ENCODE measurements around the gene LRCOL1. TPM values are rescaled to one million over a fixed set of nuclear protein-coding genes. Genes with fewer than 3 reads are reported as not detected.

The LRCOL1 gene
- total and polyA plus RNA-seq, 7 donors: 0.49 to 1.4 (median 0.55) TPM; not detected in 4

DNA sequence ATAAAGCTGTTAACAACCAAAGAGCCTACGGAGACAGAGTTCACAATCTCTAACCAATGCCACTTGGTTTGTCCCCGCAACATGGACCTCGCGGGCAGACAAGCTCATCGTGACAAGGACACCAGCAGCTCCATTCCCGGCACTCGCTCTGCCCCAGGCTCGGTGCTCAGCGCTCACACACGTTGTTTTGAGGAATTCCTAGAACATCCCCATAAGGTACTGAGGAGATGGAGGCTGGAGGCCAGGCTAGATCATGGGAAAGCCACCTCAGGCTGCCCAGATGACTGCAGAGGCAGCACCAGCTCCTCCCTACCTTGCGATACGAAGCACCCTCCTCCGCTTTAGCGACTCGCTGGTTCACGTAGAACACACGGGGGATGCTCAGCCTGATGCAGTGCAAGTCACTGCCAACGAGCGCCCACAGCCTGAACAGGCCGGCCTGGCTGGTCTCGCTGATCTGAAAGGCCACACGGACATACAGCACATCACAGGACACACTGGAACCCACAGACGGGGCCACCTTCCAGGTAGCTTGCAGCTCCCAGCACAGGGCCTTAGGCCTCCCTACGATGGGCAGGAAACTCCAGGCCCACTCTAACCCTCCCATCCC lies 38.3 kb upstream of the LRCOL1 start:
- no peak overlapping the region for H3K27ac ChIP-seq
- DNase-seq: no peak
- intact Hi-C loops (cut with DNase I): no loop called here
- H3K36me3 ChIP-seq: peaks cover 0 to 69% (median 14%) of the 10 kb centered on the region in 4 donors
- no peaks in the 10 kb centered on the region for H3K27me3 ChIP-seq
- 96% methylated on average over 24 of the region's 24 CpGs for WGBS, 2 donors
- H3K4me1 ChIP-seq: no peaks in the 10 kb centered on the region
- TF ChIP-seq EP300 (IDR thresholded peaks at IDR 0.05) (no peak), POLR2A (IDR thresholded peaks at IDR 0.05) (no peak), POLR2AphosphoS5 (IDR thresholded peaks at IDR 0.05) (no peak)
- TF ChIP-seq, protein P1, sequence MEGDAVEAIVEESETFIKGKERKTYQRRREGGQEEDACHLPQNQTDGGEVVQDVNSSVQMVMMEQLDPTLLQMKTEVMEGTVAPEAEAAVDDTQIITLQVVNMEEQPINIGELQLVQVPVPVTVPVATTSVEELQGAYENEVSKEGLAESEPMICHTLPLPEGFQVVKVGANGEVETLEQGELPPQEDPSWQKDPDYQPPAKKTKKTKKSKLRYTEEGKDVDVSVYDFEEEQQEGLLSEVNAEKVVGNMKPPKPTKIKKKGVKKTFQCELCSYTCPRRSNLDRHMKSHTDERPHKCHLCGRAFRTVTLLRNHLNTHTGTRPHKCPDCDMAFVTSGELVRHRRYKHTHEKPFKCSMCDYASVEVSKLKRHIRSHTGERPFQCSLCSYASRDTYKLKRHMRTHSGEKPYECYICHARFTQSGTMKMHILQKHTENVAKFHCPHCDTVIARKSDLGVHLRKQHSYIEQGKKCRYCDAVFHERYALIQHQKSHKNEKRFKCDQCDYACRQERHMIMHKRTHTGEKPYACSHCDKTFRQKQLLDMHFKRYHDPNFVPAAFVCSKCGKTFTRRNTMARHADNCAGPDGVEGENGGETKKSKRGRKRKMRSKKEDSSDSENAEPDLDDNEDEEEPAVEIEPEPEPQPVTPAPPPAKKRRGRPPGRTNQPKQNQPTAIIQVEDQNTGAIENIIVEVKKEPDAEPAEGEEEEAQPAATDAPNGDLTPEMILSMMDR (IDR thresholded peaks at IDR 0.05): no peak
- no peaks in the 10 kb centered on the region for H3K9me3 ChIP-seq
- H3K4me3 ChIP-seq: no peak overlapping the region

DNA sequence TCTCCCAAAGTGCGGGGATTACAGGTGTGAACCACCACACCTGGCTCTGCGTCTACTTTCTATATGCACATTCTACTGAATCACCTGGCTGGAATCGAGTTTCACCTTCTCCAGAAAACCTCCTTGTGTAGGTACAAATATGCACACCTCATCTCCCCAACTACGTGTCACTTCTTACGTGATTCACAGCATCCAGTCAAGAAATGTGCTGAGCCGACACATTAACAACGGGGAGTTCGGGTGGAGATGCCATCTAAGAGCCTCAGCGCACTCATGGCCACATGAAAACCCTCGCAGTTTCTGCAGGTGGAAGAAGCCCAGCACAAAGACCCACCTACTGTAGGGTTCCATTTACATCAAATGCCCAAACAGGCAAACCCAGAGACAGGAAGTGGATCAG lies 37.5 kb upstream of the LRCOL1 start:
- intact Hi-C loops (cut with DNase I): no loop called here
- DNase-seq: no peak
- H3K36me3 ChIP-seq: peaks cover 0 to 69% (median 18%) of the 10 kb centered on the region in 4 donors
- H3K4me3 ChIP-seq: no peak overlapping the region
- no peaks in the 10 kb centered on the region for H3K4me1 ChIP-seq
- no peaks in the 10 kb centered on the region for H3K9me3 ChIP-seq
- WGBS, 2 donors: 95 to 96% methylated on average over 10 of the region's 10 CpGs
- no peaks in the 10 kb centered on the region for H3K27me3 ChIP-seq
- no peak for TF ChIP-seq EP300 (IDR thresholded peaks at IDR 0.05)
- TF ChIP-seq POLR2AphosphoS5 (IDR thresholded peaks at IDR 0.05): no peak
- no peak for TF ChIP-seq POLR2A (IDR thresholded peaks at IDR 0.05)
- TF ChIP-seq, protein P1 (IDR thresholded peaks at IDR 0.05): no peak
- no peak overlapping the region for H3K27ac ChIP-seq

DNA sequence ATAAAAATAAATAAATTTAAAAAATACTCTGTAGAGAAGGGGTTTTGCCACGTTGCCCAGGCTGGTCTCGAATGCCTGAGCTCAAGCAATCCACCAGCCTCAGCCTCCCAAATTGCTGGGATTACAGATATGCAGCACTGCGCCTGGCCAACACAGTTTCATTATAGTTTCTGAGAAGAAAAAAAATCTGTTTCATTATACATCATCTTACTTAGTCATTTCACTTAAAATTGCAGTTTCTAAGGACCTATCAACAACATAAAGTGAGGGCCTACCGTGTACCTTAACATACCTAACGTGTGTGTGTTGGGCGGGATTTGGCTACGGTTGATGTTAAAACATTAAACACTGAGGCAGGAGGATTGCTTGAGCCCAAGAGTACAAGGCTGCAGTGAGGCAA lies 36.5 kb upstream of the LRCOL1 start:
- 92 to 94% methylated on average over 7 of the region's 7 CpGs for WGBS, 2 donors
- Histone ChIP-seq H3K27me3 (no peaks in the 10 kb centered on the region), H3K36me3 (peaks cover 7 to 73% (median 18%) of the 10 kb centered on the region in 4 donors), H3K9me3 (no peaks in the 10 kb centered on the region), H3K4me3 (no peak overlapping the region), H3K4me1 (no peaks in the 10 kb centered on the region), H3K27ac (no peak overlapping the region)
- intact Hi-C loops (cut with DNase I): no loop called here
- DNase-seq: no peak
- TF ChIP-seq, protein P1 (IDR thresholded peaks at IDR 0.05): no peak
- TF ChIP-seq EP300 (IDR thresholded peaks at IDR 0.05) (no peak), POLR2AphosphoS5 (IDR thresholded peaks at IDR 0.05) (no peak), POLR2A (IDR thresholded peaks at IDR 0.05) (no peak)

DNA sequence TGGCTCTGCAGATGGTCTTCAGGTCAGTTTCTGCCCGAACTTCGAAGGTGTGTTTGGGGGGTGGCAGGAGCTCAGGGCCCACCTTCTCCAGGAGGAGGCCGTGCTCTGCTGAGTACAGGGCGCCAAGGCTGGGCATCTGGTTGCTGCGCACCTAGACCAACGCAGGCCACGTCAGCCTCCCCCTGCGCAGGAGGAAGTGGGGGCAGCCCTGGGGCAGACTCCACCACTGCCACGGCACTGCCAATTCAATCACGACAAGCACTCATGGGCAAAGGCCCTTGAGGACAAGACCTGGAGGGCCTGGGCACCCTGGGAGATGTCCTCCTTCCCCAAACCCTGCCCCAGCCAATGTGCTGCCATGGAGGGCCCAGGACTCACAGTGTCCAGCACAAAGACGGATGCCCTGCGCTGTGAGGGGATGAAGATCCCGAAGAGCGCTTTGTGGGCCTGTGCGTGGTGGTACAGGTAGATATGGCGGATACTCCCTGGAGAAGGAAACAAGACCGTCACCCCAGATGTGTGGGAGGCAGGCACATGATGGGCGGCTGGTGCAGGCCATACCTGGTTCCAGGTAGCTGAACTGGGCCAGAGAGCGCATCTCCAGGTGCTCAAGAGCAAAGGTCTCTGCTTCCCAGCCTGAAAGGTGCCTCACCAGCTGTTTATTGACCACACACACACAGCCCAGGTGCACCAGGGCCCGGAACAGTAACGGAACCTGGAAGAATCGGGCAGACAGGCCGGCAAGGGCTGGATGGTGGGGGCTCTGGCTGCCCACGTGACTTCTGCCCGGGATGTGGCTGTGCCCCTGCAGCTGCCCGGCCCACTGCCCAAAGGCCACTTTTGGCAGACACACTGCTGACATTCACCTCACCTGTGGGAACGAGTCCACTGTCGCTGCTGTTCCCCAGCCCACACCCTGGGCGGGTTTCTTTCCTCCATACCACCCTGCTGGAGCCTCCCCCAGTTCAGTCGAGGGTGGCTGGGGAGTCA lies 32.8 kb upstream of the LRCOL1 start:
- Histone ChIP-seq H3K9me3 (no peaks in the 10 kb centered on the region), H3K27ac (no peak overlapping the region), H3K27me3 (no peaks in the 10 kb centered on the region), H3K4me3 (no peak overlapping the region), H3K36me3 (peaks cover 7 to 64% (median 15%) of the 10 kb centered on the region in 4 donors), H3K4me1 (no peaks in the 10 kb centered on the region)
- TF ChIP-seq, protein P1 (IDR thresholded peaks at IDR 0.05): no peak
- intact Hi-C loops (cut with DNase I): no loop called here
- WGBS, 2 donors: 96 to 97% methylated on average over 30 of the region's 30 CpGs
- no peak for DNase-seq
